ENCODE data around the gene FBXL5.

The FBXL5 gene

GRCh38 chr4:15658781-15659180 lies 3.6 kb upstream of the FBXL5 start:
- no peak overlapping the region for H3K4me3 ChIP-seq (replicated peaks; ENCODE audit: low read depth, low read length)
- DNase-seq (ENCODE audit: low read depth) = no peak
- no peak for TF ChIP-seq CTCF (IDR thresholded peaks at IDR 0.05; ENCODE audit: low read length, missing control alignments)

- no peak overlapping the region for H3K4me3 ChIP-seq (replicated peaks; ENCODE audit: low read depth, low read length)
- no peak for DNase-seq (ENCODE audit: low read depth)
- no peak for TF ChIP-seq CTCF (IDR thresholded peaks at IDR 0.05; ENCODE audit: low read length, missing control alignments)
Observed at GRCh38 chr4:15658136-15658770, 3.1 kb upstream of the FBXL5 start.

- no peak for DNase-seq (ENCODE audit: low read depth)
- TF ChIP-seq CTCF (IDR thresholded peaks at IDR 0.05; ENCODE audit: low read length, missing control alignments) = no peak
- no peak overlapping the region for H3K4me3 ChIP-seq (replicated peaks; ENCODE audit: low read depth, low read length)
Observed at GRCh38 chr4:15657366-15657765, 2.2 kb upstream of the FBXL5 start.

GRCh38 chr4:15656038-15656470 lies 897 bp upstream of the FBXL5 start:
- DNase-seq (ENCODE audit: low read depth) = peak; percentile 33
- TF ChIP-seq CTCF (IDR thresholded peaks at IDR 0.05; ENCODE audit: low read length, missing control alignments) = no peak
- H3K4me3 ChIP-seq (replicated peaks; ENCODE audit: low read depth, low read length) = peak overlapping the region; percentile 52

- peak overlapping the region; percentile 73 for H3K4me3 ChIP-seq (replicated peaks; ENCODE audit: low read depth, low read length)
- TF ChIP-seq CTCF (IDR thresholded peaks at IDR 0.05; ENCODE audit: low read length, missing control alignments) = no peak
- peak; percentile 34 for DNase-seq (ENCODE audit: low read depth)
Observed at GRCh38 chr4:15654593-15655222, 449 bp downstream of the FBXL5 start.

- no peak for TF ChIP-seq CTCF (IDR thresholded peaks at IDR 0.05; ENCODE audit: low read length, missing control alignments)
- DNase-seq (ENCODE audit: low read depth) = peak; percentile 71
- peak overlapping the region; percentile 73 for H3K4me3 ChIP-seq (replicated peaks; ENCODE audit: low read depth, low read length)
Observed at GRCh38 chr4:15653864-15654592, 1.1 kb downstream of the FBXL5 start.
